ENCODE results near the gene MAST4. TPM values are rescaled to one million over a fixed set of nuclear protein-coding genes. Genes with fewer than 3 reads are reported as not detected.

MAST4 gene
- total and polyA plus RNA-seq, 7 experiments from 2014 or later = 11.3 to 39.0 (median 28.3) TPM

- Mint-ChIP-seq H3K9me3 (peaks cover 0 to 14% (median 4%) of the 10 kb centered on the region in 11 donors), H3K4me3 (peak overlapping the region in 8 of 10 donors; percentile 4 to 85 (median 58)), H3K27ac (peak overlapping the region; percentile 86 to 98 (median 94)), H3K4me1 (peaks cover 50 to 100% (median 91%) of the 10 kb centered on the region in 7 donors), H3K36me3 (peaks cover 3 to 42% (median 5%) of the 10 kb centered on the region in 5 donors), H3K27me3 (peaks cover 0 to 2% (median 0%) of the 10 kb centered on the region in 5 donors)
- H3K36me3 ChIP-seq (ENCODE audit: control insufficient read depth in 2 of 3, insufficient read depth in 3 of 3, low read length in 3 of 3) = no peaks in the 10 kb centered on the region
- H3K27me3 ChIP-seq (ENCODE audit: control insufficient read depth in 2 of 2, insufficient read depth in 2 of 2, low read length in 2 of 2) = no peaks in the 10 kb centered on the region
- peak overlapping the region; percentile 64 for H3K27ac ChIP-seq (ENCODE audit: low read depth, low read length)
- peaks cover 56 to 87% of the 10 kb centered on the region in 2 donors for H3K4me1 ChIP-seq (ENCODE audit: control insufficient read depth in 2 of 2, insufficient read depth in 2 of 2, low read length in 2 of 2)
- POLR2A ChIA-PET = interaction anchor here (0.8 to 13.7 kb wide), 9 partner anchors 9 to 200 kb away, joined by 3 to 348 read pairs (median 5); no protein-coding TSS in a partner anchor
- peaks cover 0 to 4% (median 0%) of the 10 kb centered on the region in 3 experiments for H3K9me3 ChIP-seq (ENCODE audit: control insufficient read depth in 2 of 3, low read length in 3 of 3)
- ATAC-seq = no peak
- CTCF ChIA-PET = interaction anchor here (1.3 to 16.2 kb wide), 2 partner anchors 11 to 42 kb away, joined by 3 to 370 read pairs; no protein-coding TSS in a partner anchor
- DNase-seq = no peak
- no peak overlapping the region for H3K4me3 ChIP-seq (ENCODE audit: low read length)
- intact Hi-C loops (cut with micrococcal nuclease) = loop anchor here (5.0 to 10.0 kb wide), 7 partner anchors 898 to 1890 kb away; partner anchors contain the start of genes NLN (in 1 of the 2), PIK3R1 (in 1 of the 2), SGTB (in 1 of the 2) and SHLD3 (in 1 of the 2)
Measured at GRCh38 chr5:67204821-67205220, 608.6 kb downstream of the MAST4 start.

- H3K9me3 ChIP-seq (ENCODE audit: control insufficient read depth in 2 of 3, low read length in 3 of 3) = peaks cover 0 to 2% (median 0%) of the 10 kb centered on the region in 3 experiments
- intact Hi-C loops (cut with micrococcal nuclease) = loop anchor here (2.0 to 10.0 kb wide), 11 partner anchors 15 to 1889 kb away; partner anchors contain the start of genes NLN (in 1 of the 2), PIK3R1 (in 1 of the 2), SGTB (in 1 of the 2) and SHLD3 (in 1 of the 2)
- H3K36me3 Mint-ChIP-seq = peaks cover 2 to 36% (median 3%) of the 10 kb centered on the region in 5 donors
- ATAC-seq = no peak
- peak overlapping the region; percentile 64 for H3K27ac ChIP-seq (ENCODE audit: low read depth, low read length)
- peak overlapping the region; percentile 81 to 98 (median 94) for H3K27ac Mint-ChIP-seq
- no peak for DNase-seq
- H3K4me1 ChIP-seq (ENCODE audit: control insufficient read depth in 2 of 2, insufficient read depth in 2 of 2, low read length in 2 of 2) = peaks cover 55 to 85% of the 10 kb centered on the region in 2 donors
- peak overlapping the region; percentile 4 to 85 (median 64) for H3K4me3 Mint-ChIP-seq
- POLR2A ChIA-PET = interaction anchor here (0.7 to 13.7 kb wide), 7 partner anchors 10 to 1009 kb away, joined by 3 to 348 read pairs (median 3); no protein-coding TSS in a partner anchor
- H3K36me3 ChIP-seq (ENCODE audit: control insufficient read depth in 2 of 3, insufficient read depth in 3 of 3, low read length in 3 of 3) = no peaks in the 10 kb centered on the region
- CTCF ChIA-PET = interaction anchor here (1.3 to 16.2 kb wide), 2 partner anchors 10 to 43 kb away, joined by 3 to 370 read pairs; no protein-coding TSS in a partner anchor
- H3K27me3 Mint-ChIP-seq = peaks cover 0 to 2% (median 0%) of the 10 kb centered on the region in 5 donors
- H3K4me1 Mint-ChIP-seq = peaks cover 42 to 93% (median 87%) of the 10 kb centered on the region in 7 donors
- peak overlapping the region; percentile 7 for H3K4me3 ChIP-seq (ENCODE audit: low read length)
- H3K9me3 Mint-ChIP-seq = peaks cover 0 to 11% (median 2%) of the 10 kb centered on the region in 11 donors
- no peaks in the 10 kb centered on the region for H3K27me3 ChIP-seq (ENCODE audit: control insufficient read depth in 2 of 2, insufficient read depth in 2 of 2, low read length in 2 of 2)
Measured at GRCh38 chr5:67205981-67206380, 609.8 kb downstream of the MAST4 start.

DNA sequence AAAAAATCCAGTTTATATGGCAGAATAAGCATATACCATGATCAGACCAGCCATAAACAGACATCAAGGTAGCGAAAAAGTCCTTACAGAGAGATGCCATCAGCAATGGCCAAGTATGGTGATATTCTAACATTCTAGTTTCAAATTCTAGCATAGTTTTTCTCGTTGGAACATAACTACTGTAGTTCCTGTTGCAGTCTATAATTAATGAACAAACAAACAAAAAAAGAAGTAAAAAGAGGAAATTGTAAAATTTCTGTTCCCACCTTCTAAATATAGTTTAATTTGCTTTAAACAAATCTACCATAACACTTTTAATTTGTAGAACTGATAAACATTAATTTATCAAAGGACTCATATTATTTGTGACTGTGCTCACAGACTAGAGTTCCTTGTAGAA, 610.3 kb downstream of the MAST4 start:
- no peaks in the 10 kb centered on the region for H3K9me3 ChIP-seq (ENCODE audit: control insufficient read depth in 2 of 3, low read length in 3 of 3)
- intact Hi-C loops (cut with micrococcal nuclease) = loop anchor here (2.0 to 10.0 kb wide), 11 partner anchors 14 to 1888 kb away; partner anchors contain the start of genes NLN (in 1 of the 2), PIK3R1 (in 1 of the 2), SGTB (in 1 of the 2) and SHLD3 (in 1 of the 2)
- Mint-ChIP-seq H3K4me1 (peaks cover 40 to 88% (median 82%) of the 10 kb centered on the region in 7 donors), H3K27me3 (peaks cover 0 to 2% (median 0%) of the 10 kb centered on the region in 5 donors), H3K4me3 (peak overlapping the region; percentile 35 to 85 (median 64)), H3K9me3 (peaks cover 0 to 7% (median 0%) of the 10 kb centered on the region in 11 donors), H3K36me3 (peaks cover 0 to 31% (median 0%) of the 10 kb centered on the region in 5 donors), H3K27ac (peak overlapping the region; percentile 81 to 98 (median 94))
- DNase-seq (no peak), ATAC-seq (no peak)
- no peaks in the 10 kb centered on the region for H3K27me3 ChIP-seq (ENCODE audit: control insufficient read depth in 2 of 2, insufficient read depth in 2 of 2, low read length in 2 of 2)
- H3K27ac ChIP-seq (ENCODE audit: low read depth, low read length) = peak overlapping the region; percentile 64
- ChIA-PET POLR2A (interaction anchor here (0.7 to 13.7 kb wide), 7 partner anchors 9 to 202 kb away, joined by 3 to 348 read pairs (median 7); no protein-coding TSS in a partner anchor), CTCF (interaction anchor here (0.6 to 16.2 kb wide), 6 partner anchors 16 to 1076 kb away, joined by 3 to 370 read pairs (median 6); no protein-coding TSS in a partner anchor)
- peak overlapping the region; percentile 7 for H3K4me3 ChIP-seq (ENCODE audit: low read length)
- no peaks in the 10 kb centered on the region for H3K36me3 ChIP-seq (ENCODE audit: control insufficient read depth in 2 of 3, insufficient read depth in 3 of 3, low read length in 3 of 3)
- peaks cover 55 to 80% of the 10 kb centered on the region in 2 donors for H3K4me1 ChIP-seq (ENCODE audit: control insufficient read depth in 2 of 2, insufficient read depth in 2 of 2, low read length in 2 of 2)

DNA sequence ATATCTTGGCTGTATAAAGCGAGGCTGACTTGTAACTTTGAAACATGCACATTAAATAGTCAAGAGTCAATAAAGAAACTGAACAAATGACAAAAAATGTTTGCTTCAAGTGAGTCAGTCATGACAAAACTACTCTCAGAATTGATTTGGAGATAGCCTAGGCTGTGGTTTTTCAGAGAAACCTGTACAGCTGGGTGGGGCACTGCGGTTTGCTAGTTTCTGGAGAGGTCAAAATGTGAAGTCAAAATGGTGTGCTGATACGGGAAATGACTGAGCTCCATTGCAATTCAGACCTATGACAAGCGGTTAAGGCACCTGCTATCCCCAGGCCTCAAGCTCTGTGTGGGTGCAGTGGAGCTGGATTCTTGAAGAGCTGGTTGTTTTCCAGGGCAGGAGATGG, 610.7 kb downstream of the MAST4 start:
- Histone ChIP-seq H3K4me3 (ENCODE audit: low read length) (peak overlapping the region; percentile 7), H3K9me3 (ENCODE audit: control insufficient read depth in 2 of 3, low read length in 3 of 3) (no peaks in the 10 kb centered on the region), H3K27ac (ENCODE audit: low read depth, low read length) (peak overlapping the region; percentile 64), H3K36me3 (ENCODE audit: control insufficient read depth in 2 of 3, insufficient read depth in 3 of 3, low read length in 3 of 3) (no peaks in the 10 kb centered on the region), H3K27me3 (ENCODE audit: control insufficient read depth in 2 of 2, insufficient read depth in 2 of 2, low read length in 2 of 2) (no peaks in the 10 kb centered on the region), H3K4me1 (ENCODE audit: control insufficient read depth in 2 of 2, insufficient read depth in 2 of 2, low read length in 2 of 2) (peaks cover 55 to 76% of the 10 kb centered on the region in 2 donors)
- H3K27ac Mint-ChIP-seq = peak overlapping the region; percentile 81 to 98 (median 94)
- intact Hi-C loops (cut with micrococcal nuclease) = loop anchor here (1.0 to 10.0 kb wide), 17 partner anchors 8 to 1888 kb away; partner anchors contain the start of genes NLN (in 1 of the 2), PIK3R1 (in 1 of the 2), SGTB (in 1 of the 2) and SHLD3 (in 1 of the 2)
- POLR2A ChIA-PET = interaction anchor here (1.0 to 13.7 kb wide), 7 partner anchors 9 to 218 kb away, joined by 3 to 348 read pairs (median 5); no protein-coding TSS in a partner anchor
- DNase-seq (peak; percentile 17 to 94 (median 89)), ATAC-seq (peak; percentile 89)
- CTCF ChIA-PET = interaction anchor here (0.6 to 16.2 kb wide), 11 partner anchors 15 to 1080 kb away, joined by 3 to 370 read pairs (median 5); no protein-coding TSS in a partner anchor
- H3K9me3 Mint-ChIP-seq = peaks cover 0 to 5% (median 0%) of the 10 kb centered on the region in 11 donors
- peaks cover 0 to 2% (median 0%) of the 10 kb centered on the region in 5 donors for H3K27me3 Mint-ChIP-seq
- peaks cover 40 to 83% (median 79%) of the 10 kb centered on the region in 7 donors for H3K4me1 Mint-ChIP-seq
- H3K4me3 Mint-ChIP-seq = peak overlapping the region; percentile 35 to 85 (median 64)
- H3K36me3 Mint-ChIP-seq = peaks cover 0 to 28% (median 0%) of the 10 kb centered on the region in 5 donors

GRCh38 chr5:67208403-67208802, 612.2 kb downstream of the MAST4 start:
- H3K9me3 Mint-ChIP-seq = peaks cover 0 to 2% (median 0%) of the 10 kb centered on the region in 11 donors
- peaks cover 0 to 23% (median 0%) of the 10 kb centered on the region in 5 donors for H3K36me3 Mint-ChIP-seq
- intact Hi-C loops (cut with micrococcal nuclease) = loop anchor here (5.0 to 10.0 kb wide), 7 partner anchors 901 to 1886 kb away; partner anchors contain the start of genes NLN (in 1 of the 2), PIK3R1 (in 1 of the 2), SGTB (in 1 of the 2) and SHLD3 (in 1 of the 2)
- ChIA-PET CTCF (interaction anchor here (0.6 to 16.2 kb wide), 7 partner anchors 14 to 1042 kb away, joined by 3 to 370 read pairs (median 5); no protein-coding TSS in a partner anchor), POLR2A (interaction anchor here (0.7 to 13.7 kb wide), 3 partner anchors 27 to 45 kb away, joined by 3 to 348 read pairs (median 4); no protein-coding TSS in a partner anchor)
- H3K27me3 Mint-ChIP-seq = peaks cover 0 to 2% (median 0%) of the 10 kb centered on the region in 5 donors
- peak overlapping the region; percentile 64 for H3K27ac ChIP-seq (ENCODE audit: low read depth, low read length)
- H3K27ac Mint-ChIP-seq = peak overlapping the region; percentile 80 to 98 (median 94)
- H3K9me3 ChIP-seq (ENCODE audit: control insufficient read depth in 2 of 3, low read length in 3 of 3) = no peaks in the 10 kb centered on the region
- no peaks in the 10 kb centered on the region for H3K27me3 ChIP-seq (ENCODE audit: control insufficient read depth in 2 of 2, insufficient read depth in 2 of 2, low read length in 2 of 2)
- peaks cover 55 to 62% of the 10 kb centered on the region in 2 donors for H3K4me1 ChIP-seq (ENCODE audit: control insufficient read depth in 2 of 2, insufficient read depth in 2 of 2, low read length in 2 of 2)
- no peak overlapping the region for H3K4me3 ChIP-seq (ENCODE audit: low read length)
- peaks cover 40 to 71% (median 69%) of the 10 kb centered on the region in 7 donors for H3K4me1 Mint-ChIP-seq
- peak overlapping the region in 5 of 10 donors; percentile 33 to 85 (median 53) for H3K4me3 Mint-ChIP-seq
- H3K36me3 ChIP-seq (ENCODE audit: control insufficient read depth in 2 of 3, insufficient read depth in 3 of 3, low read length in 3 of 3) = no peaks in the 10 kb centered on the region
- ATAC-seq (no peak), DNase-seq (no peak)
